HG03558 (cell line): ENCODE measurements around the gene PREX1.

ENCODE experiments used
- ATAC-seq: cut with Tn5 transposase; IDR thresholded peaks from one replicate; pipeline ENCODE4 v1.9.1; 2021; ENCODE audit warnings: moderate number of reproducible peaks; ENCODE audit not compliant: unreplicated experiment; ENCODE audit errors: extremely low read depth

The PREX1 gene

GRCh38 chr20:48795732-48796131, 32.1 kb downstream of the PREX1 start:
- no peak for ATAC-seq

GRCh38 chr20:48794816-48795457, 32.9 kb downstream of the PREX1 start:
- no peak for ATAC-seq

- ATAC-seq = no peak
These were observed 33.4 kb downstream of the PREX1 start for GRCh38 chr20:48794360-48794759.

- ATAC-seq = no peak
These were observed 34.0 kb downstream of the PREX1 start for GRCh38 chr20:48793776-48794175.

- no peak for ATAC-seq
These were observed 36.1 kb downstream of the PREX1 start for GRCh38 chr20:48791666-48792071.

GRCh38 chr20:48791014-48791413, 36.8 kb downstream of the PREX1 start:
- no peak for ATAC-seq

- no peak for ATAC-seq
These were observed 37.3 kb downstream of the PREX1 start for GRCh38 chr20:48790473-48791003.

GRCh38 chr20:48789781-48790472, 37.9 kb downstream of the PREX1 start:
- no peak for ATAC-seq

- no peak for ATAC-seq
These were observed 38.6 kb downstream of the PREX1 start for GRCh38 chr20:48789185-48789668.

GRCh38 chr20:48788486-48789072, 39.2 kb downstream of the PREX1 start:
- ATAC-seq = no peak

- ATAC-seq = no peak
These were observed 39.9 kb downstream of the PREX1 start for GRCh38 chr20:48787861-48788375.

- no peak for ATAC-seq
These were observed 40.7 kb downstream of the PREX1 start for GRCh38 chr20:48786951-48787705.

- no peak for ATAC-seq
These were observed 42.0 kb downstream of the PREX1 start for GRCh38 chr20:48785801-48786200.

GRCh38 chr20:48785256-48785655, 42.5 kb downstream of the PREX1 start:
- no peak for ATAC-seq

GRCh38 chr20:48784273-48784641, 43.5 kb downstream of the PREX1 start:
- no peak for ATAC-seq

- no peak for ATAC-seq
These were observed 44.1 kb downstream of the PREX1 start for GRCh38 chr20:48783533-48784272.

- ATAC-seq = no peak
These were observed 44.9 kb downstream of the PREX1 start for GRCh38 chr20:48782901-48783308.

- ATAC-seq = no peak
These were observed 45.7 kb downstream of the PREX1 start for GRCh38 chr20:48782053-48782452.

GRCh38 chr20:48781634-48782033, 46.2 kb downstream of the PREX1 start:
- no peak for ATAC-seq

GRCh38 chr20:48779435-48779834, 48.4 kb downstream of the PREX1 start:
- ATAC-seq = no peak
